K562 (cell line): Measurements from ENCODE around the gene NLE1. TPM values are rescaled to one million over a fixed set of nuclear protein-coding genes. Genes with fewer than 3 reads are reported as not detected.

Source experiments
- BACH1 ChIP-seq: fragments of 200-800 bp; sonication (Bioruptor generic); IDR thresholded peaks from 2 replicates; pipeline ENCODE4 v1.6.1; 2016; ENCODE audit warnings: missing genetic modification characterization, missing compliant biosample characterization
- BRD4 ChIP-seq: fragments of 200-600 bp; sonication (generic); IDR thresholded peaks from 2 replicates; pipeline ENCODE4 v1.6.1; 2017; ENCODE audit warnings: inconsistent platforms
- BRF1 ChIP-seq: IDR thresholded peaks from 3 replicates; pipeline ENCODE4 v1.6.1; 2011; ENCODE audit warnings: borderline replicate concordance, mild to moderate bottlenecking; ENCODE audit not compliant: insufficient read length; ENCODE audit errors: extremely low read depth
- CCAR2 ChIP-seq: fragments of 200-400 bp; formaldehyde crosslinking; IDR thresholded peaks from 2 replicates; pipeline ENCODE4 v1.6.1; 2017; ENCODE audit warnings: mild to moderate bottlenecking, low read depth, low read length
- E4F1 ChIP-seq: fragments of 250-450 bp; sonication (Bioruptor Pico); IDR thresholded peaks from 2 replicates; pipeline ENCODE4 v1.5.0; 2021; ENCODE audit warnings: mild to moderate bottlenecking, borderline replicate concordance
- ELF1 ChIP-seq: fragments of 200-800 bp; sonication (Bioruptor generic); IDR thresholded peaks from 2 replicates; pipeline ENCODE4 v1.6.1; 2016; ENCODE audit warnings: missing genetic modification characterization, missing compliant biosample characterization
- ELF2 ChIP-seq: fragments of 250-450 bp; sonication (Bioruptor Pico); IDR thresholded peaks from 2 replicates; pipeline ENCODE4 v1.5.0; 2021; ENCODE audit warnings: mild to moderate bottlenecking
- HEY1 ChIP-seq: fragments of 250-450 bp; sonication (Bioruptor Pico); IDR thresholded peaks from 2 replicates; pipeline ENCODE4 v1.5.0; 2020; ENCODE audit warnings: mild to moderate bottlenecking, moderate library complexity, borderline replicate concordance
- ID3 ChIP-seq, 2 experiments: fragments of 250-450 bp in 1 of 2; fragments of 450-650 bp in 1 of 2; sonication (Bioruptor Pico) in 1 of 2; IDR thresholded peaks; 2 replicates each; pipeline versions ENCODE4 v1.6.1 to v1.8.0; 2016 to 2021; ENCODE audit warnings: mild to moderate bottlenecking in 2 of 2, moderate library complexity in 2 of 2, missing compliant biosample characterization in 1 of 2, missing genetic modification characterization in 1 of 2
- ILK ChIP-seq: fragments of 450-650 bp; IDR thresholded peaks from 2 replicates; pipeline ENCODE4 v1.6.1; 2016; ENCODE audit warnings: missing genetic modification characterization, low read depth, mild to moderate bottlenecking, missing compliant biosample characterization, moderate library complexity, borderline replicate concordance
- KDM2B ChIP-seq: fragments of 250-450 bp; sonication (Bioruptor Pico); IDR thresholded peaks from 2 replicates; pipeline ENCODE4 v1.8.0; 2021; ENCODE audit warnings: mild to moderate bottlenecking, moderate library complexity
- MECOM ChIP-seq: fragments of 250-450 bp; sonication (Bioruptor Pico); IDR thresholded peaks from 2 replicates; pipeline ENCODE4 v1.8.0; 2022; ENCODE audit warnings: inconsistent platforms
- MED1 ChIP-seq: sonication (generic); formaldehyde crosslinking; IDR thresholded peaks from 2 replicates; pipeline ENCODE4 v1.8.1; 2023; ENCODE audit warnings: missing genetic modification reagents, borderline replicate concordance
- NFIC ChIP-seq: fragments of 450-650 bp; IDR thresholded peaks from 2 replicates; pipeline ENCODE4 v1.6.1; 2017; ENCODE audit warnings: mild to moderate bottlenecking, inconsistent platforms
- NFRKB ChIP-seq: fragments of 450-650 bp; IDR thresholded peaks from 2 replicates; pipeline ENCODE4 v1.6.1; 2016; ENCODE audit warnings: low read depth
- NR2C1 ChIP-seq, 2 experiments: fragments of 450-650 bp; IDR thresholded peaks; 2 replicates each; pipeline ENCODE4 v1.6.1; 2017; ENCODE audit warnings: mild to moderate bottlenecking in 2 of 2, antibody characterized with exemption in 1 of 2, inconsistent platforms in 1 of 2, missing compliant biosample characterization in 1 of 2, missing genetic modification characterization in 1 of 2
- SAP30 ChIP-seq: fragments of 200-600 bp; sonication (generic); IDR thresholded peaks from 2 replicates; pipeline ENCODE4 v1.6.1; 2012; ENCODE audit warnings: borderline replicate concordance, low read depth, mild to moderate bottlenecking, moderate library complexity, low read length, control low read depth, inconsistent platforms; ENCODE audit not compliant: insufficient read depth, poor library complexity, severe bottlenecking
- SRSF9 ChIP-seq: fragments of 200-400 bp; formaldehyde crosslinking; IDR thresholded peaks from 2 replicates; pipeline ENCODE4 v1.6.1; 2017; ENCODE audit warnings: low read depth, low read length, borderline replicate concordance
- SUPT5H ChIP-seq: fragments of 450-650 bp; IDR thresholded peaks from 2 replicates; pipeline ENCODE4 v1.6.1; 2016
- THAP12 ChIP-seq: fragments of 250-450 bp; sonication (Bioruptor Pico); IDR thresholded peaks from 2 replicates; pipeline ENCODE4 v1.9.0; 2021; ENCODE audit warnings: mild to moderate bottlenecking, inconsistent platforms
- ZFPM2 ChIP-seq: fragments of 250-450 bp; sonication (Bioruptor Pico); IDR thresholded peaks from 2 replicates; pipeline ENCODE4 v1.5.1; 2022; ENCODE audit warnings: mild to moderate bottlenecking
- ZKSCAN1 ChIP-seq: fragments of 150-350 bp; IDR thresholded peaks from 2 replicates; pipeline ENCODE4 v1.6.1; 2016; ENCODE audit warnings: low read depth, low read length
- ZNF133 ChIP-seq: fragments of 250-450 bp; sonication (Bioruptor Pico); IDR thresholded peaks from 2 replicates; pipeline ENCODE4 v1.4.0; 2020; ENCODE audit warnings: mild to moderate bottlenecking
- ZNF174 ChIP-seq: fragments of 250-450 bp; sonication (Bioruptor Pico); IDR thresholded peaks from 2 replicates; pipeline ENCODE4 v1.4.0; 2020; ENCODE audit warnings: mild to moderate bottlenecking
- polyA plus RNA-seq, 8 experiments: library from polyadenylated mRNA; depleted of rRNA in 4 of 8; stranded (reverse) in 5 of 8; unstranded in 3 of 8; fragments of >200 nt; fragmentation: Nextera tagmentation in 2 of 8; fragmentation: Illumina TruSeq in 1 of 8; extraction: Ambion mirVana in 2 of 8; extraction: Trizol in 1 of 8; gene quantifications; 2 replicates each; pipeline versions ENCODE4 v1.2.1 to v1.2.3, GENCODE V29; 2011 to 2014; ENCODE audit warnings: inconsistent platforms in 1 of 8, missing spikeins in 1 of 8
- total RNA-seq, 7 experiments: library from RNA; depleted of rRNA in 6 of 7; stranded (reverse); fragments of >200 nt in 6 of 7; fragmentation: Illumina TruSeq in 2 of 7; extraction: Trizol in 2 of 7; gene quantifications; 2 replicates each; pipeline versions ENCODE4 v1.2.1 to v1.2.3, GENCODE V29; 2011 to 2021; ENCODE audit warnings: low replicate concordance in 1 of 7

The NLE1 gene
- total and polyA plus RNA-seq, 9 of the 15 experiments (the other 6 are each of a cell fraction or from before 2014, with no cell fraction given) = 3.8 to 69.0 (median 29.4) TPM

- TF ChIP-seq BACH1 (no peak), ELF1 (tag) (peak; percentile 100), NR2C1 (IDR thresholded peaks at IDR 0.05) (no peak), NR2C1 (tag; IDR thresholded peaks at IDR 0.05) (0 out of 2 replicates have a peak, but pooled peaks have one; percentile 33), NFIC (0 out of 2 replicates have a peak, but pooled peaks have one; percentile 46), BRD4 (0 out of 2 replicates have a peak, but pooled peaks have one; percentile 41), ELF2 (CRISPR knock-in tag) (peak; percentile 98), MECOM (CRISPR knock-in tag) (no peak), SAP30 (peak; percentile 29), THAP12 (peak; percentile 59; the same call in 1 of the 2 replicates), ZKSCAN1 (no peak; the same call in 1 of the 2 replicates), ID3 (CRISPR knock-in tag; IDR thresholded peaks at IDR 0.05) (no peak), ID3 (tag; IDR thresholded peaks at IDR 0.05) (no peak), HEY1 (CRISPR knock-in tag) (no peak), SRSF9 (no peak), NFRKB (no peak; the same call in 1 of the 2 replicates), SUPT5H (peak; percentile 64), ZFPM2 (no peak), ZNF133 (no peak), ZNF174 (CRISPR knock-in tag) (no peak), CCAR2 (no peak), KDM2B (no peak), ILK (tag) (no peak), BRF1 (no peak), MED1 (CRISPR knock-in tag) (no peak), E4F1 (CRISPR knock-in tag) (no peak)
Measured at GRCh38 chr17:35119370-35120165, 22.5 kb downstream of the NLE1 start, which contains the start of gene RAD51D (continued).
